ENCODE data around the gene PAF1.

PAF1 gene

GRCh38 chr19:39384839-39385568 is 5.9 kb downstream of the PAF1 start:
- ATAC-seq, result no peak
- TF ChIP-seq CSRNP3 (CRISPR knock-in tag; IDR thresholded peaks at IDR 0.05), result no peak
- no peak for TF ChIP-seq SNAI2 (CRISPR knock-in tag; IDR thresholded peaks at IDR 0.05)
- TF ChIP-seq CREB5 (CRISPR knock-in tag; IDR thresholded peaks at IDR 0.05; ENCODE audit: low read depth), result no peak
- TF ChIP-seq POU6F1 (CRISPR knock-in tag; IDR thresholded peaks at IDR 0.05; ENCODE audit: borderline replicate concordance, low read depth), result no peak
- TF ChIP-seq ZNF565 (CRISPR knock-in tag; conservative IDR thresholded peaks at IDR 0.05; ENCODE audit: low read depth), result no peak
- TF ChIP-seq ESRRG (CRISPR knock-in tag; IDR thresholded peaks at IDR 0.05), result no peak
- no peak for TF ChIP-seq ZC3H10 (CRISPR knock-in tag; IDR thresholded peaks at IDR 0.05)
- TF ChIP-seq ZFP3 (CRISPR knock-in tag; IDR thresholded peaks at IDR 0.05), result no peak
- no peak for TF ChIP-seq ISL1 (CRISPR knock-in tag; IDR thresholded peaks at IDR 0.05)
- TF ChIP-seq OSR1 (CRISPR knock-in tag; IDR thresholded peaks at IDR 0.05), result no peak
- no peak for TF ChIP-seq TSHZ2 (CRISPR knock-in tag; IDR thresholded peaks at IDR 0.05)
- no peak for TF ChIP-seq TOX (CRISPR knock-in tag; IDR thresholded peaks at IDR 0.05; ENCODE audit: borderline replicate concordance)
- no peak for TF ChIP-seq ARNTL (CRISPR knock-in tag; IDR thresholded peaks at IDR 0.05; ENCODE audit: borderline replicate concordance, low read depth)
- no peak for TF ChIP-seq RARB (CRISPR knock-in tag; IDR thresholded peaks at IDR 0.05)
- TF ChIP-seq PATZ1 (CRISPR knock-in tag; IDR thresholded peaks at IDR 0.05; ENCODE audit: borderline replicate concordance), result no peak
- TF ChIP-seq ZFP30 (CRISPR knock-in tag; IDR thresholded peaks at IDR 0.05), result no peak
- no peak for TF ChIP-seq GLIS3 (CRISPR knock-in tag; IDR thresholded peaks at IDR 0.05)
- no peak for TF ChIP-seq TCF4 (CRISPR knock-in tag; IDR thresholded peaks at IDR 0.05; ENCODE audit: borderline replicate concordance)
- no peak for TF ChIP-seq BACH2 (CRISPR knock-in tag; IDR thresholded peaks at IDR 0.05; ENCODE audit: borderline replicate concordance)
- TF ChIP-seq ZNF70 (CRISPR knock-in tag; IDR thresholded peaks at IDR 0.05), result no peak

GRCh38 chr19:39382991-39383828 is 7.7 kb downstream of the PAF1 start:
- ATAC-seq, result no peak
- no peak for TF ChIP-seq ISL1 (CRISPR knock-in tag; IDR thresholded peaks at IDR 0.05)
- no peak for TF ChIP-seq RARB (CRISPR knock-in tag; IDR thresholded peaks at IDR 0.05)
- no peak for TF ChIP-seq CSDC2 (CRISPR knock-in tag; IDR thresholded peaks at IDR 0.05)
- TF ChIP-seq PATZ1 (CRISPR knock-in tag; IDR thresholded peaks at IDR 0.05; ENCODE audit: borderline replicate concordance), result no peak
